IPS-18c (cell line): Measurements from ENCODE around the gene CNOT4.
"Not testable (repeated sequence)": the region's sequence is repeated elsewhere in the genome, so short reads cannot be mapped to it uniquely, and the experiment has no call there.

Experiments
- H3K4me3 ChIP-seq: 2 replicates; pipeline ENCODE4 v1.7.0; 2013; ENCODE audit warnings: low read depth, mild to moderate bottlenecking, low read length, moderate library complexity; ENCODE audit not compliant: insufficient read depth
- H3K9me3 ChIP-seq: one replicate; pipeline ENCODE4 v1.6.1; 2013; ENCODE audit warnings: mild to moderate bottlenecking, low read length, moderate library complexity; ENCODE audit not compliant: control insufficient read depth, insufficient read depth

CNOT4 gene

DNA sequence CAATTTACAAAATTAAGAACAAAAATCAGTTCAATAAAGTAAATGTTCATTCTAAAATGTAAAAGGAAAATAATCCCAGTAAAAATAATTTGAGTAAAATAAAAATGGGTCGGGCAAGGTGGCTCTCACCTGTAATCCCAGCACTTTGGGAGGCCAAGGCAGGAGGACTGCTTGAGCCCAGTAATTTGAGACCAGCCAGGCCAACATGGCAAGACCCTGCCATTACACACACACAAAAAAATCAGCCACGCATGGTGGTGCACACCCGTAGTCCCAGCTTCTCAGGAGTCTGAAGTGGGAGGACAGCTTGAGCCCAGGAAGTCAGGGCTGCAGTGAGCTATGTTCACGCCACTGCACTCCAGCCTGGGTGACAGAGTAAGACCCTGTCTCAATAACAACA is 34.4 kb downstream of the CNOT4 start:
- H3K9me3 ChIP-seq = peaks cover 2% of the 10 kb centered on the region
- no peak overlapping the region for H3K4me3 ChIP-seq

GRCh38 chr7:135469705-135470104 is 40.2 kb downstream of the CNOT4 start:
- H3K4me3 ChIP-seq, H3K9me3 ChIP-seq: not testable (repeated sequence)

DNA sequence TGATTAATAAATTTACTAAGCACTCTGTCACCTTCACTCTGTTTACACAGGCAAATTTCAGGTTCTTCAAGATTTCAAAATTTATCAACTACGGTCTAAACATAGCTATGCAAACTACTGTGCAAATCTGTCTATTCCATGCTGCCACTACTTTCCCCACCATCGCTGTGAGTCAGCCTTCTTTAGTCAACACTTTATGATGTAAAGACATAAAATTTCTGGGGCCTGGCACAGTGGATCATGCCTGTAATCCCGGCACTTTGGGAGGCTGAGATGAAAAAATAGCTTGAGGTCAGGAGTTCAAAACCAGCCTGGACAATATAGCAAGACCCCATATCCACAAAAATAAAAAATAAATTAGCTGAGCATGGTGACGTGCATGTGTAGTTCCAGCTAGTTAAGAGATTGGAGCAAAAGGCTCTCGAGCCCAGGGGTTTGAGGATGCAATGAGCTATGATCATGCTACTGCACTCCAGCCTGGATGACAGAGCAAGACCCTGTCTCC is 42.6 kb downstream of the CNOT4 start:
- no peak overlapping the region for H3K4me3 ChIP-seq

GRCh38 chr7:135466442-135467206 is 43.3 kb downstream of the CNOT4 start:
- no peaks in the 10 kb centered on the region for H3K9me3 ChIP-seq
- H3K4me3 ChIP-seq = no peak overlapping the region

More for the DNA sequence above, 42.6 kb downstream of the CNOT4 start:
- no peaks in the 10 kb centered on the region for H3K9me3 ChIP-seq

- no peak overlapping the region for H3K4me3 ChIP-seq
- H3K9me3 ChIP-seq = no peaks in the 10 kb centered on the region
Measured at GRCh38 chr7:135463908-135464307, 46.0 kb downstream of the CNOT4 start.

DNA sequence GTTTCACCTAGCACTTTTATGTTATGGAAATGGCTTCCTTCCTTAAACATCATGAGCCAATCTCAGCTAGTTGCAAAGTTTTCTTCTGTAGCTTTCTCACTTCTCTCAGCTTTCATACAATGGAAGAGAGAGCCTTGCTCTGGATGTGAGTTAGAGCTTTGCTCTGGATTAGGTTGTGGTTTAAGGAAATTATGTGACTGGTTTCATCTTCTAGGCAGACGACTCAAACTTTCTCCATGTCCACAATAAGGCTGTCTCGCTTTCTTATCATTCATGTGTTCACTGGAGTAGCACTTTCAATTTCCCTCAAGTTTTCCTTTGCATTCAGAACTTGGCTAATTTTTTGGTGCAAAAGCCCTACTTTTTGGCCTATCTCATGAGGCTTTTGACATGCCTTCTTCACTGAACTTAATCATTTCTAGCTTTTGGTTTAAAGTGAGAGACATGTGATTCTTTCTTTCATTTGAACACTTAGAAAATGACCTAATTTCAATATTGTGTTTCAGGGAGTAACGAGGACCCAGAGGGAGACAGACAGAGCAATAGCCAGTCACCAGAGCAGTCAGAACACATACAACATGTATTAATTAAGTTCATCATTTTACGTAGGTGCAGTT is 49.8 kb downstream of the CNOT4 start:
- H3K4me3 ChIP-seq = no peak overlapping the region
- no peaks in the 10 kb centered on the region for H3K9me3 ChIP-seq

DNA sequence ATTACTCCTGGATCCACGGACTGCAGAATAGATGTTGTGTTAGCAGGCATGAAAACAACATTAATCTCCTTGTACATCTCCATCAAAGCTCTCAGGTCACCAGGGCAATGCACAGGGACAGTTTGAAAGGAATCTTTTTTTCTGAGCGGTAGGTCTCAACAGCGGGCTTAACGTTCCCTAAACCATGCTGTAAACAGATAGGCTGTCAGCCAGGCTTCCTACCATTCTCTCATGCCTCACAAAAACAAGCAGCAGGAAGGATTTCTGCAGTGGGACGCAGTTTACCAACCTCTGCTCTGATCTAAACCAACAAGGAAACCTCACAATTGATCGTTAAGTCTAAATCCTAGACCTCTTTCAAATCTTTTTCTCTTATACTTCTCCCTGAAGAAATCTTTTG is 50.8 kb downstream of the CNOT4 start:
- Histone ChIP-seq H3K4me3 (no peak overlapping the region), H3K9me3 (no peaks in the 10 kb centered on the region)

GRCh38 chr7:135454060-135454459 is 55.8 kb downstream of the CNOT4 start:
- Histone ChIP-seq H3K9me3 (no peaks in the 10 kb centered on the region), H3K4me3 (no peak overlapping the region)

DNA sequence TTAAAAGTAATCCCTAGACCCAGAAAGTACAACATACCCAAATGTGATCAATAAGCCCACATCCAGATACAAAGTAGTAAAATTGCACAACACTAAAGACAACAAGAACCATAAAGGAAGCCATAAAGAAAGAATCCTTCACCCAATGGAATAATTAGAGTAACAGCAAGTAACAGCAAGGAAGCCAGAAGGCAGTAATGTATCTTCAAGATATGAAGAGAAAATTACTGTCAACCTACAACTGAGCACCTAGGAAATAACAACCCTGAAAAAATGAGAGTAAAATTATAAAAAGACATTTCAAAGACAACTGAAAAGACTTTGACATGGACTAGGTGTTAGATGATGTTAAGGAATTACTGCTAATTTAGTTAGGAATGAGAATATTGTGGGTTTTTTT is 60.5 kb downstream of the CNOT4 start:
- no peaks in the 10 kb centered on the region for H3K9me3 ChIP-seq
- no peak overlapping the region for H3K4me3 ChIP-seq

GRCh38 chr7:135448753-135449152 is 61.1 kb downstream of the CNOT4 start:
- Histone ChIP-seq H3K4me3 (no peak overlapping the region), H3K9me3 (no peaks in the 10 kb centered on the region)

DNA sequence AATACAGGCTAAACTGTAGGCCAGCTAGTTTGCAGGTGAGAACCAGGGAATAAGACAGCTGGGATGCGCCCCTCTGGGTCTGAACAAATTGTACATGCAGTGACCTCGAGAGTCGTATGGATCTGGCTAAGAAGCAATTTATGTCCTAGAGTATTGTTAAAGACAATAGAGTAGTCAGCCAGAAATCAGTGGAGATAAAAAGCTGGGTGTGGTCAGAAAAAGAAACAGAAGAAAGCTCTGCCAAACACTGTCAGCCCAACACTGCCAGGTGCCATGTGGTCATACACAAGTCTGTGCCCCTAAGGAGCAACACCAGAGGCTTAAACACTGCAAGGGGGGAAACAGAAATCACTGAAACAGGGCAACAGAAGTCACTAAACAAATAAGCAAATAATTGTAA is 62.2 kb downstream of the CNOT4 start:
- Histone ChIP-seq H3K9me3 (no peaks in the 10 kb centered on the region), H3K4me3 (no peak overlapping the region)

- Histone ChIP-seq H3K4me3 (no peak overlapping the region), H3K9me3 (no peaks in the 10 kb centered on the region)
Measured at GRCh38 chr7:135445690-135446089, 64.2 kb downstream of the CNOT4 start.

DNA sequence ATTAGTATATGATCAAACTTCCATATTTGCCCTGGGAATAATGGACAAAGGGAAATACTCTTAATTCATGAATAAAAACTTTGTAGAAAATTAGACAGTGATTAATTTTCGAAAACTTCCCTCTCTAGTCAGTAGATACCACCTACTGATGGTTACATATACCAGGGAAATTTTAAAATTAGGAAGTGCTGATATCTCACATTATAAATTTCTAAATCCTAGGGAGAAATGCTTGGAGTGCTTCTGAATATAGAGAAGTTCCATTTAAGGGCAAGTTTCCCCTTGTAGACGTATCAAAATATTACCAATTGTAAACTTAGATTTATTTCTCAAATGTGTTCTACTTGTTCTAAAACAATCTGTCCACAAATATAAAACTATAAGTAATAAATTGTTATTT is 64.6 kb downstream of the CNOT4 start:
- H3K9me3 ChIP-seq, H3K4me3 ChIP-seq: not testable (repeated sequence)

GRCh38 chr7:135441791-135442190 is 68.1 kb downstream of the CNOT4 start:
- Histone ChIP-seq H3K9me3 (no peaks in the 10 kb centered on the region), H3K4me3 (no peak overlapping the region)

DNA sequence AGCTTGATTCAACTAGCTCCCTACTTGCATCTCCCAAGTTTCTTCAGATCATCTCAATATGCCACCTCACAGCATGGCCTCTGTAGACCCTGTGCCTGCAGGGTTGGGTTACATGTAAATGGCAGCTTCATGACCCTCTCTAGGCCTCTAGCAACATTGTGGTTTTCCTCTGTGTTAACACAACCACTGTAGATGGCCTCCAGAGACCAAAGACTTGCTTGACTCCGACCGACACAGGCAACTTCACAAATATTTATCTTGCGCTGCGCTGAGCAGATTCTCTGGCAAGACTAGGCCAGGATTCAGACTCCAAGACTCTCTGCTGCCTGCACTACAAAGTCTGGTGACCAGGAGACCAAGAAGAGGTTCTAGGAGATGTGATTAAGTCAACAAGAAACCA is 75.9 kb downstream of the CNOT4 start:
- no peaks in the 10 kb centered on the region for H3K9me3 ChIP-seq
- no peak overlapping the region for H3K4me3 ChIP-seq

DNA sequence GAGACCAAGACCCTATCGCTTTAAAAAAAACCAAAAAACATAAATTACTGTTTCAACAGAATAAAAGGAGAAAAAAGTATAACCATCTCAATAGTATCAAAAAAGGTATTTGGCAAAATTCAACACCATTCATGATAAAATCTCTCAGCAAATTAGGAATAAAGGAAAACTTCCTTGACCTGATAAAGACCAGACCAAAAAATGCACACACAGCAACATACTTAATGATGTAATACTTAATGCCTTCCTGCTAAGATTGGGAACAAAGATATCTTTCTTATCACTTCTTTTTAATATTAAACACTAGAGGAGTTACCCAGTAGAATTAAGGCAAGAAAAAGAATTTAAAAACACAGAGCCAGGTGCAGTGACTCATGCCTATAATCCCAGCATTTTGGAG is 79.3 kb downstream of the CNOT4 start:
- no peaks in the 10 kb centered on the region for H3K9me3 ChIP-seq
- no peak overlapping the region for H3K4me3 ChIP-seq

- Histone ChIP-seq H3K9me3 (no peaks in the 10 kb centered on the region), H3K4me3 (no peak overlapping the region)
Measured at GRCh38 chr7:135428879-135429278, 81.0 kb downstream of the CNOT4 start.

- Histone ChIP-seq H3K9me3 (no peaks in the 10 kb centered on the region), H3K4me3 (no peak overlapping the region)
Measured at GRCh38 chr7:135428011-135428410, 81.9 kb downstream of the CNOT4 start.
